HG02588 (cell line): ENCODE measurements around the gene AGPAT3.

Experiments
- ATAC-seq: cut with Tn5 transposase; IDR thresholded peaks from one replicate; pipeline ENCODE4 v1.9.1; 2021; ENCODE audit warnings: mild to moderate bottlenecking, moderate library complexity; ENCODE audit not compliant: unreplicated experiment

The AGPAT3 gene

DNA sequence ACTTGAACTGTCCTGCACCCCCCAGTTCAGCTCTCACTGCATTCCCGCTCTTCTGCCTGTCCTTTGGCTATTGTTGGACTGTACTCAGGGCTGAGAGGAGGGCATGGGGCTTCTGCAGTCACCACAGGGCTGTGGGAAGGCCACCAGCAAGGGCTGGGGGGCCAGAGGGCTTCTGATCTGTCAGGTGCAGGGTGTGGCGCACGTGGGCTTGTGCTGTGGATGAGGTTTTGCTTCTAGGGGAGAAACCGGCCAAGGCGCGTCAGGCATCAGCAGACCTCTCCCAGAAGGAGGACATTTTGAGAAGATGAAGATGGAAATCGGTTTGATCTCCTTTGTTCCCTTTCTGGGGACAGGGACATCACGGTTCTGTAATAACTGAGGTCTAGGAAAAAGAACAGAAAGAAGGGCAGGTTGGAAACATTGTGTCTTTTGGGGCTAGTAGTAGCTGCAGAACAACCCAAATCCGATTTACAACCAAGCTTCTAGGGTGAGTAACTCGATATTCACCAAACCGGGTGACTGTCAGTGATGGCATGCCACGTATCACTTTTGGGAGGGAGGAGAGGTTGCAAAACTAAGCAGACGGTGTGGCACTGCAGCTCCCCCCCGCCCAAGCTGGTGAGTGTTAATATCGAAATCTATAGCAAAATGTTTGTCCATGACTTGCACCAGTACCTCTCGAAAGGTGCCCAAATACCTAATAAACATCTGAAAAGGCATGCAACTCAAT is 40.9 kb downstream of the AGPAT3 start:
- ATAC-seq, result no peak

DNA sequence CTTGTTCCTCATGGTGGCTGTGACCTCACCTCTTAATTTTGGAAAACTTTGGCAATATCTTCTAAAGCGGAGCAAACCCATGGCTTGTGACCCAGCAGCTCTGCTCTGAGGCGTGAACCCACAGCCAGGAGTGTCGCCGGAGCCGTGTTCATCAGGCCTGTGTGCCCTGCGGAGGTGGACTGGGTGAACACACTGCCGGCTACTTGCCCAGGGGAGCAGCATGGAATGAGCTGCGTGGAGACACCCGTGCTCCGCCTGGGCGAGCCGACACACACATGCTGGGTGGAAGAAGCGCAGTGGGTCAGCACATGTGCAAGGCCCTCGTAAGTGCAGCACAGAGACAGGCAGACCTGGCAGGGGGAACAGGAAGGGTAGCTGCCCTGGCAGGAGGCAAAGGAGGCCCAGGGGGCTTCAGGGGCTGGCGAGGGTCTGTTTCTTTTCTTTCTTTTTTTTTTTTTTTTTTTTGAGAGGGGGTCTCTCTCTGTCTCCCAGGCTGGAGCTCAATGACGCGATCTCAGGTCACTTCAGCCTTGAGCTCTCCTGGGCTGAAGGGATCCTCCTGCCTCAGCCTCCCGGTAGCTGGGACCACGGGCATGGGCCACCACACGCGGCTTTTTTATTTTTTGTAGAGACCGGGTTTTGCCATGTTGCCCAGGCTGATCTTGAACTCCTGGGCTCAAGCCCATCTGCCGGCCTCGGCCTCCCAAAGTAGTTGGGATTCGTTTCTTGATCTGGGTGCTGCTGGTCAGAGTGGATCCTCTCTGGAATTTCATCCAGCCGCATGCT is 41.8 kb downstream of the AGPAT3 start:
- ATAC-seq, result no peak

DNA sequence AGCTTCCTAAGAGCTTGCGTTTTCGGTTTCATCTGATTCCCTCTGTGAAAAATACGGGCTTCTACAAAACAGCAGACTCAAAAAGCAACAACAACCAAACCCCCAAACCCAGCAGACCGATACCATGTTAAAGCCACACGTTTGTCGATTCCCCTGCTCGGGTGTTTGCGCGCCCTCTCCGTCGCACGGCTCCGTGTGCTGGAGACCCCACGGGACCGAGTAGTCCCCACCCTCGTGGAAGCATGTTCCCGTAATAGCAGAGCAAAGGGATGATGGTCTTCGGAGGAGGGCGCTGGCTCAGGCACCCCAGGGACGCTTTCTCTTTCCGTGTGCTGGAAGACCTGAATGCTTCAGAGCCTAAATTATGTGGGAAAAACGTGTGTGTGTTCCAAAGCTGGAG is 42.7 kb downstream of the AGPAT3 start:
- ATAC-seq, result no peak

DNA sequence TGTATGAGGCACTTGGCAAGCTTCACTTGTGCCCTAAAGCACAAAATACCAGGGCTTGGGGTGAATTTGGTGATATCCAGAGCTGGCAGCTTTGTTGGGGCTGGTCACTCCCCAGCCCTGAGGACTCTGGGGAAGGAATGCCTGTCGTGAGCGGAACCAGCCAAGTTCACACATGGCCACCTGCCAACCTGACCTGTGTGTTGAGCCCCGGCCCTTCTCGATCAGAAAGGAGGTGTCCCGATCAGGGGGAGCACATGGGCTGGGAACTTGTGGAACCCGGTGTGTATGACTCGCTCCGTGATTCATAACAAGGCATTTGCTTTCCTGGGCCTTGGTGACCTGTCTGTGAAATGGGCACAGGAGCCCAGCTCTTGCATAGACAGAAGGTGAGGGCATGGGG is 43.1 kb downstream of the AGPAT3 start:
- no peak for ATAC-seq

DNA sequence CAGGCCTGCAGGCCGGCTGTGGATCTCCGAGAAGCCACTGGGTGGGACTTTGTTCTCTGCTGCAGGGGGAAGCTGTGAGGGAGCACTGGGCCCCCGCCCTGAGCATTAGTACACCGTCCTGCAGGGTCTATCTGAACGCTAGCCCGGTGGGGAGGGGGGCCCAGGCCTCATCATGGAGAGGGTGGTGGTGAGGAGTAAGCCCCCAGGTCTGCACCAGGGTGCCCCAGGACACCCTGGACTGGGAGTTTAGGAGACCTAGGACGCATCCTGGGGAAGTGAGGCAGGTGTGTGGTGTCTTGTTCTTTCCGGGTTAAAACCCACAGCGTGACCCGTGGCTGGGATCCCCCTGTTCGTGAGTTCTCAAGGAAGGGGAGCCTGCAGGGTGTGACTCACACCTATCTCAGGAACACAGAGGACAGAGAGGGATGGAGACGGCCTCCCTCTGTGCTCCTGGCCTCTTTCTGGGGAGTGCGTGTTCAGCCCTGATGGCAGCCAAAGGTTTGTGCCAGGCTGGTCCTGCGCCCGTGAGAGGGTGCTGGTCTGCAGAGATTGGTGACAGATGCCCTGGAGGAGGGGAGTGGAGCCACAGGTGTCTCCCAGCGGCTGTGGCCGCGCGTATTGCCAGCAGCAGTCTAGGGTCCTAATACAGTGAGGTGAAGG is 44.8 kb downstream of the AGPAT3 start:
- ATAC-seq, result no peak

DNA sequence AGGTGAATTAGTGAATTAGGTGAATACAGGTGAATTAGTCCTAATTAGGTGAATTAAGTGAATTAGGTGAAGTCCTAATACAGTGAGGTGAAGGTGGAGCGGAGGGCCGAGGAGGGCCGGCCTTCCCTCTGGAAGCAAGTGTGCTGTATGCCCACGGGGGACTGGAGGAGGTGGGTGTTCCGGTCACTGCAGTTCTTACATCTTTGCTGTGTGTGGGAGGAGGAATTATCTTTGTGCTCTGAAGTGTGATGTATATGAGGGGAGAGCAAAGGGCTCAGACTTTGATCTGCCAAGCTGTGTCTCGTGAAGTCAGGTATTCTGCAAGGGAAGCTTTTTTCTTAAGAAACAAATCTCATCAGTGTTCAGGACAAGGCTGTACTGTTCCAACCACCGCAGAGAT is 45.4 kb downstream of the AGPAT3 start:
- ATAC-seq, result no peak

DNA sequence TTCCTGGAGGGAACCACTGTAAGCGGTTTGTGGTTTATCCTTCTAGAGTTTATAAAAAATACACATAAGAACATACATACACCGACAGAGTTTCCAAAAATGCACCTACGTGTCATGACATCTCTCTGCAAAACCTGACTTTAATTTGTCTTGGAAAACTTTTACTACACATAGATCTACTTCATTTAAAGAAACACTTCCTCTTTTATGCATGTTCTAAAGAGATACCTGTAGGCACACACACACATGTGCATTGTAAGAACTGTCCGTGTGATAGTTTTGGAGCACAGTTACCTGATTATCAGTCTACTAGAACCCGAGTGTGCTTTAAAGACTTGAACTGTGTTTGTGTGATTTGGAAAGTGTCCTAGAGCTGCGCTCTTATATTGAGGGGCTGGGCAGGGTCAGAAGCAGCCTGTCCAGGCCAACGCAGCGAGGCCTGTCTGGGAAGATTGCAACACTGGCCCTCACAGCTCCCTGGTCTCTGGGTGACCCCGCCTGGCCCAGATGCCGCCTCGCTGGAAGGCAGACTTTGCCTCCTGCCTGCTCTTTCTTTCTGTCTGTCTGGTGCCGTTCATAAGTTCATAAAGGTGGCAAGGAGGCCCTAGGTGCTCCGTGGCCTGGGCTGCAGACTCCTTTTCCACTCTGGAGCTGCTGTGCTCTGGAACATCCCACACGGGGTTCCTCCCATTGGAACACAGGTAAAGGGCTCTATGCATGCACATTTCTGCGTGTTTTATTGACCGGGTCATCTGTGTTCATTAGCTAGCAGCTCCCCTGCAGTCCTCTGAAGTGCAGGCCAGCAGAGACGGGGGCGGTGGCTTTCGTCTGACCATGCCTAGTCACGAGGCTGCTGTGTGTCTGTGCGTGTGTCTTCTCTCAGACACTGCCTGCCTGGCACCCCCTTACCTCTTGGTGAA is 46.3 kb downstream of the AGPAT3 start:
- ATAC-seq, result no peak

DNA sequence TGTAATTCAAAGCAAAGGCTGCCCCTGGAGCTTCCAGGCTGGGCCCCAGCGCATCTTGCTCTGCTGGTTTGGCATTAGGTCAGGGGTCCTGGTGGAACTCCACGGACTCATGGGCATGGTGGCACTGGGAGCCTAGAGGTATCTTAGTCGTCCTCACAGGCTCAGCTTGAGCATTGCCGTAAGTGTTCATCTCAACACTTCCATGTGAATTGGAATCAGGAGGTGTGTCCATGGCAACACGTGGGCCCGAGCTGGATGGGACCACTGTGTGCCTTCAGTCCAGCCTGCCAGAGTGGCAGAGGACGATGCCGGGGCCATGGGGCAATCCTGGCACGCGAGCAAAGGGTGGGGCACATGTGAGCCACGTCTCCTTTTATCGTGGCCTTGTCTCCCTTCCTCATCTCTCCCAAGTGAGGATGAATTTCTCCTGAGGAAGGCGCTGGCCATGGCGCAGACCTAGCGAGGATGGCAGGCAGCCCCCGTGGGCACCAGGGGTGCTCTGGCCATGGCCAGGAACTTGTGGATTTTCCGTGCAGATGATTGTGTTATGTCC is 47.0 kb downstream of the AGPAT3 start:
- no peak for ATAC-seq

DNA sequence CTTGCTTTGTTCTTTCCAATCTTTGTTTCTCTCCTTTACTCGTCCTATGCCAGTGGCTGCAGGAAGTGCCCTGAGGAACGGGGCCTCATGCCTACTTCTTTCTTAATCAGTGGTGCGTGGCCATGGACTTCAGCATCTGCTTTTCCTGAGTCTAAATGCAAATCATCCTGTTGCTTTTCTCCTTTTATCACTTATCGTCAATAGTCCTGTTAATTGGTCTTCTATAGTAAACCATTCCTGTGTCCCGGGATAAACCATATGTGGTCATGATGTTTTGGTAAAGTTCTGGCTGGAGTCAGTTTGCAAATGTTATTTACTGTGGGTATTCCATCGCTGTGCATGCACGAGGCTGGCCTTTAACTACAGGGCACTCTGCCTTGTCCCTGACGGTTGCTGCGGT is 47.5 kb downstream of the AGPAT3 start:
- no peak for ATAC-seq

DNA sequence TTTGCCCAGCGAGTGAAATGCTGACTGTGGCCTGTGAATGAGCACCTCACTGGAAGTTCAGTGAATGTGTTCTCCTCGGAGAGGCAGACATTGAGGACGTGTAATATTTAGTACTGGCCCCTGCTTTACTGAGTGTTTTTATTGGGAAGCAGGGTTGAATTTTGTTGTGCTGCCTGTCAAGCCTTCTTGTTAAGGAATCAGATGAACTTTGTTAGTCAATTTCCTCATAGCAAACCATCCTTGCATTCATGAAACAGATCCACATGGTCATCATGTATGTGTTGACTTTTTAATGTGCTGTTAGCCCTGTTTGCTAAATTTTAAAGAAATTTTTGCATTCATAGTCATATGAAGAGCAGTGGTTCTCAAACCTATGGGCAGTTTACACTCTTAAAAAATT is 47.9 kb downstream of the AGPAT3 start:
- no peak for ATAC-seq

DNA sequence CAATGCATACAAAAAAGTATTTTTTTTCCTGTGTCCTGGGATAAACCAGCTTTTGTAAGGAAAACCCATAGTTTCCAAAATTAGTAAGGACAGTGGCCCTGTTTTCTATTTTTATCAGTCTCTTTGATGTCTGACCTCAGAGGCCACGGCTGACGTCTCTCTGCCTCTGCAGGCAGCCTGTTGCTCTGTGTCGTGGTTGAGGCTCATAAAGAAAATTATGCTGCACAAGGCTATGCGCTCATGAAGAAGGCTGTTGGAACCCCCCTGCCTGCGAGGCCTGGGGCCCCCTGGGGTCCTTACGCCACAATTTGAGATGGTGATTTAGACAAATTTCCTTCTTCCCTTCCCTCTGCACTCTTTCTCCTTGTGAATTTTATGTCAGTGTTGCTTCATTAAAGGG is 48.9 kb downstream of the AGPAT3 start:
- no peak for ATAC-seq

DNA sequence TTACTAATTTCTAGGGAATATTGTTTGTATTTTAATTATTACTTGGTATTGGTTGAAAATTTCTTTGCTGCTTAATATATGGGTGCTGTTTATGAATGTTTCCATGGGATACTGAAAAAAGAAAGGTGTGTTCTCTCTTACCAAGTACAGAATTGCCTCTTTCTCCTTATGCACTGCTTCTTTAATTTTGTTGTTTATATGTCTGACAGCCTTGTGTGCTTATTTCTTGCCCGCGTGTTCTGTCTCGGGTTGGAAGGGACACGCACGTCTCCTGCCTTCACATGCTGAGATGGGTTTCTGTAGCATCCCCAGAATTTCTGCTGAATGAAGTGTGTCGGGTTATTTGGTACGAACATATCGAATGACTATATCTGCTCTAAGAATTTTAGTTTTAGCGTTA is 51.1 kb downstream of the AGPAT3 start:
- no peak for ATAC-seq

DNA sequence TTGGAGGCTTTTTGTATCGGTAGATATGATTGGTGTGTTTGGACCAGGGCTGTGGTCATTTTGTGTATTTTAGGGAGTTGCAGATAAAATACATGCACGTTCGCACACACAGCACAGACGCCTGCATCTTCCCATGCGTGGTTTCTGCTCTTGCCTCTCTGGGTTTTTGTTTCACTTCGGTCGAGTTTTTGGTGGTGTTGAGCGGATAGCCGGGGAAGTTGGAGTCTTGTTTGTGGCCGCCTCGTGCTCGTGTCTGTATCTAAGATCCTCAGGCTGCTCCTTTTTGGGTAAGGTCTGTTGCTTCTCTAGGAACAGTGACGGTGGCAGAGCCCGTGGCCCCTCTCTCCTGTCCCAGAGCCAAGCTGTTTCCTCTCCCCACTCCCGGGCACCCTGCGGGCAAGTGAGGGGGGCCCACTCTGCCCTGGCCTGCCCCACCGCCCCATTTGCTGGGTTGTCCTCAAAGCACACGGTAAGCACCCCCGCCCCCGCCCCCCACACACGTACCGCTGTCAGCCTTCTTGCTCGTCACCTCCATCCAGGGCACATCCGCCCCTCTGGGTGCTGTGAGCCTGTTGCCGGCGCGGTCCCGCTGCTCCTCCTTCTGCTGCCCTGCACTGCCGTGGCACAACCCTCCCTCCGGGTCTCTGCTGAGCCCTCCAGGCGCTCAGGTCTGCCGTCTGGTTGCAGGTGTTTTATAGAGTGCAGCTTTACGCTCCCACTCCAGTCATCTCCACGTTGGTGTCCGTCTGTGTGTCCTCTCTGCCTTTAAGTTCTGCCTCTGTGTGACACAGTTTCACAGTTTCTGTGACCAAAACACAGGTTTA is 51.9 kb downstream of the AGPAT3 start:
- ATAC-seq, result no peak

DNA sequence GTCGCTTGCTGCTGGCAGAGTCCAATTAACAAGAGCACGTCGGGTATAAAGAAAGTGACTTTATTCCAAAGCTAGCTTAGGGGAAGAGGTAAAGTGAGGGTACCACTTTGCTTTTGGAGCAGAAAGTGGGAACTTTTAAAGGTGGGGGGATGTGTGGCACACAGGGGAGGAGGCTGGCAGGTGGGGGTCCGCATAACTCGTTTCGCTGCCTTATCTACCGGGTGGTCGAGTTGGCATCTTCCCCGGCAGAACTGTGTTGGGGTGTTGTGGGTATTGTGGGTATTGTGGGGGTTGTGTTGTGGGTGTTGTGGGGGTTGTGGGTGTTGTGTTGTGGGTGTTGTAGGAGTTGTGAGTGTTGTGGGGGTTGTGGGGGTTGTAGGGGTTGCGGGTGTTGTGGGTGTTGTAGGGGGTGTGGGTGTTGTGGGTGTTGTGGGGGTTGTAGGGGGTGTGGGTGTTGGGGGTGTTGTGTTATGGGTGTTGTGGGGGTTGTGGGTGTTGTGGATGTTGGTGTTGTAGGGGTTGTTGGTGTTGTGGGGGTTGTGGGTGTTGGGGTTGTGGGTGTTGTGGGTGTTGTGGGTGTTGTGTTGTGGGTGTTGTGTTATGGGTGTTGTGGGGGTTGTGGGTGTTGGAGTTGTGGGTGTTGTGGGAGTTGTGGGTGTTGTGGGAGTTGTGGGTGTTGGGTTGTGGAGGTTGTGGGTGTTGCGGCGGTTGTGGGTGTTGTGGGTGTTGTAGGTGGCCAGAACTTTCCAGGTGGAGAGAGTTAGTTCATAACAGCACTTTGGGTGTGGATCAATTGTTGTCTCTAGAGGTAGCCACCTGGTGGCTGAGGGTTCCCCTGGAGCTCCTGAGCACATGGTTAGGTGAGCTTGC is 52.7 kb downstream of the AGPAT3 start:
- ATAC-seq, result no peak

DNA sequence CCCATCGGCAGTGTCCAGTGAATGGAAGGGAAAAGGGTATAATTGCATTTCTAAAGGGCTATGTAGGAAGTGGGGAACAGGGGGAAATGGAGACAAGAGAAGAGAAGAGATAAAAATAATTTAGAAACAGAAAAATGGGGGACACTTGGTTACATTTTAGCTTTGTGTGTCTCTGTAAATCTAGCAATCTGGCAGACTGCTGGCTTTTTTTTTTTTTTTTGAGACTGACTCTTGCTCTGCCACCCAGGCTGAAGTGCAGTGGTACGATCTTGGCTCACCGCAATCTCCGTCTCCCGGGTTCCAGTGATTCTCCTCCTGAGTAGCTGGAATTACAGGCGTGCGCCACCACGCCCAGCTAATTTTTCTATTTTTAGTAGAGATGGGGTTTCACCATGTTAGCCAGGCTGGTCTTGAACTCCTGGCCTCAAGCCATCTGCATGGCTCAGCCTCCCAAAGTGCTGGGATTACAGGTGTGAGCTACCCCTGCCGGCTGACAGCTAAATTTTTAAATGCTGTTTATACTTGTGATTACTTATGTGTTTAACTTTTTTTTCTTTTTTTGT is 53.4 kb downstream of the AGPAT3 start:
- no peak for ATAC-seq

DNA sequence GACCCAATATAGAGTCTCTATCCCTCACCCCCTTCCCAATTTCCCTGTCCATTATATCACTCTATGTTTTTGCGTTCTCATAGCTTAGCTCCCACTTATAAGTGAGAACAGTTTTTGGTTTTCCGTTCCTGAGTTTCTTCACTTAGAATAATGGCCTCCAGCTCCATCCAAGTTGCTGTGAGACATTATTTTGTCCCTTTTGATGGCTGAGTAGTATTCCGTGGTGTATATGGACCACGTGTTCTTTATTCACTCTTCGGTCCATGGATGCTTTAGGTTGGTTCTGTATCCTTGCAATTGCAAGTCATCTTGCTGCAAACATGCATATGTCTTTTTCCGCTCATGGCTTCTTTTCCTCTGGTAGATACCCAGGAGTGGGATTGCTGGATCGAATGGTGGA is 54.3 kb downstream of the AGPAT3 start:
- no peak for ATAC-seq

DNA sequence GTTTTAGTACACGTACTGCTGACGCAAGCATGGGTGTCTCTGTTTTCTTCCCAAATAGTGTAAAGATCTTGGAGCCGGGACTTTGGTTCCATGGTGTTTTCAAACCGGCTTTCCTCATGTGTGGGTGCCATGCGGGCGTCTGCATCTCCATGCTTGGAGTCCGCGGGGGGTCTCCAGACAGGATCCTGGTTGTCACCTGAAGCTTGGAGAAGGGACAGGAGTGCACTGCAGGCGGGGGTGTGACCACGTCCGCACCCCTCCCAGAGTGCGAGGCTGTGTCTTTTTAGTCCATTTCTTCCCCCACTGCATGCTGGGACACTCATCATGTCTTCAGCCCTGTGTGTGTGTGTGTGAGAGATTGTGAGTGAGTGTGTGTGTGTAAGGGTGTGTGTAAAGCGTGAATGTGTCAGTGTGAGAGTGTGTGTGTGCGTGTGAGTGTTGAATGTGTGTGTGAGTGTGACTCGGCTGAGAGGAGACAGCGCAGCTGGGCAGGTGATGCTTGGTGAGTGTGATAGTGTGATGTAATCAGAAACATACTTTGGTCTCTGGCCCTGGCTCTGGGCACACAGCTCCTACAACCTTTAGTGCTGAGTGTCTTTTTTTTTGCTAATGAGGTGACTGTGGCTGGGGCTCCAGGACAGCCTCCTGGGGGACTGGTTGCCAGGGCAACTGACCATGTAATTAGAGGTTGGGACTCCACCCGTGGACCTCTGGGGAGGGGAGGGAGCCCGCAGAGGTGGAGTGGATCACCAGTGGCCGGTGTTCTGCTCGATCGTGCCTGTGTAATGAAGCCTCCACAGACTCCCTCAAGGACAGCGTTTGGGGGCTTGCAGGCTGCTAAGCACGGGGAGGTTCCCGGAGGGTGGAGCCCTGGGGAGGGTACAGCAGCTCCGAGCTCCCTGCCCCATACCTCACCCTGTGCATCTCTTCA is 55.1 kb downstream of the AGPAT3 start:
- no peak for ATAC-seq
